Esophagus (tissue), 2 donors: ENCODE data around the gene PRIMA1. TPM values are rescaled to one million over a fixed set of nuclear protein-coding genes. Genes with fewer than 3 reads are reported as not detected.

Source experiments
- H3K27ac ChIP-seq, 2 donors: one replicate each; pipeline ENCODE4 v1.5.1; 2013; ENCODE audit warnings: low read depth in 2 of 2, mild to moderate bottlenecking in 2 of 2, inconsistent platforms in 1 of 2, low read length in 1 of 2, moderate library complexity in 1 of 2
- H3K27me3 ChIP-seq, 2 donors: one replicate each; pipeline ENCODE4 v1.6.1; 2013; ENCODE audit warnings: low read length in 2 of 2, control low read depth in 1 of 2, mild to moderate bottlenecking in 1 of 2; ENCODE audit not compliant: insufficient read depth in 2 of 2, control insufficient read depth in 1 of 2
- H3K36me3 ChIP-seq, 2 donors: one replicate each; pipeline ENCODE4 v1.6.1; 2013; ENCODE audit warnings: low read length in 1 of 2; ENCODE audit not compliant: control insufficient read depth in 2 of 2, insufficient read depth in 2 of 2
- H3K4me1 ChIP-seq, 2 donors: one replicate each; pipeline ENCODE4 v1.6.1; 2013; ENCODE audit warnings: low read length in 1 of 2; ENCODE audit not compliant: control insufficient read depth in 2 of 2, insufficient read depth in 2 of 2
- H3K4me3 ChIP-seq, 2 donors: one replicate each; pipeline ENCODE4 v1.5.1; 2013; ENCODE audit warnings: low read length in 2 of 2, mild to moderate bottlenecking in 2 of 2, low read depth in 1 of 2, moderate library complexity in 1 of 2
- H3K9me3 ChIP-seq, 2 donors: one replicate each; pipeline ENCODE4 v1.6.1; 2013; ENCODE audit warnings: mild to moderate bottlenecking in 2 of 2, low read depth in 1 of 2, low read length in 1 of 2, moderate library complexity in 1 of 2; ENCODE audit not compliant: control insufficient read depth in 2 of 2, insufficient read depth in 1 of 2
- WGBS, 2 donors: extraction: QIAGEN DNeasy Blood & Tissue Kit; methylation state at CpG; one replicate each; pipeline ENCODE4 v1.1.7; 2013; 5-methylcytosine and 5-hydroxymethylcytosine counted together
- polyA plus RNA-seq, 2 donors: library from polyadenylated mRNA; stranded (reverse); fragments of 200-250 nt; gene quantifications; one replicate each; pipeline ENCODE4 v1.2.3, GENCODE V29; 2013
- donor health status: healthy with polysubstance abuse.
- donor health status: Bipolar disorder and iron deficiency.

Gene PRIMA1
- polyA plus RNA-seq, 2 donors = 1.7 to 2.9 TPM

- no peaks in the 10 kb centered on the region for H3K4me1 ChIP-seq
- no peaks in the 10 kb centered on the region for H3K36me3 ChIP-seq
- H3K27ac ChIP-seq = no peak overlapping the region
- H3K27me3 ChIP-seq = no peaks in the 10 kb centered on the region
- H3K4me3 ChIP-seq = no peak overlapping the region
- H3K9me3 ChIP-seq = no peaks in the 10 kb centered on the region
These were observed 112.6 kb downstream of the PRIMA1 start for GRCh38 chr14:93675651-93676050.

GRCh38 chr14:93674343-93674742 lies 113.9 kb downstream of the PRIMA1 start:
- no peaks in the 10 kb centered on the region for H3K4me1 ChIP-seq
- WGBS, 2 donors = 81 to 85% methylated on average over 1 of the region's 1 CpG
- no peaks in the 10 kb centered on the region for H3K27me3 ChIP-seq
- H3K36me3 ChIP-seq = no peaks in the 10 kb centered on the region
- no peak overlapping the region for H3K4me3 ChIP-seq
- H3K27ac ChIP-seq = no peak overlapping the region
- no peaks in the 10 kb centered on the region for H3K9me3 ChIP-seq

- 66 to 71% methylated on average over 4 of the region's 4 CpGs for WGBS, 2 donors
- Histone ChIP-seq H3K4me3 (no peak overlapping the region), H3K36me3 (no peaks in the 10 kb centered on the region), H3K27me3 (peaks cover 3% of the 10 kb centered on the region in 2 donors), H3K4me1 (no peaks in the 10 kb centered on the region), H3K9me3 (no peaks in the 10 kb centered on the region), H3K27ac (no peak overlapping the region)
These were observed 118.7 kb downstream of the PRIMA1 start for GRCh38 chr14:93669632-93670031.

Other genes with a start within 250 kb of the PRIMA1 start
- gene FAM181A, start 138.9 kb upstream of the PRIMA1 start, polyA plus RNA-seq = not detected
- gene ASB2, start 188.1 kb upstream of the PRIMA1 start, polyA plus RNA-seq = 1 to 10 TPM; 4.5 to 4.7 TPM
- not detected for gene CCDC197, start 208.8 kb upstream of the PRIMA1 start, polyA plus RNA-seq
- 1 to 10 TPM; 2.3 to 3.9 TPM for gene OTUB2, start 237.9 kb upstream of the PRIMA1 start, polyA plus RNA-seq